Liver (tissue), 9 donors: Measurements from ENCODE around the gene C2CD5. TPM values are rescaled to one million over a fixed set of nuclear protein-coding genes. Genes with fewer than 3 reads are reported as not detected.

Experiments
- DNase-seq: peaks from one replicate; pipeline ENCODE4 v3.0.0-alpha.2; 2017; ENCODE audit warnings: low spot score
- H3K27ac ChIP-seq, 2 donors: one replicate each; pipeline ENCODE4 v1.7.0; 2013; ENCODE audit warnings: inconsistent platforms in 2 of 2, low read length in 2 of 2, control low read depth in 1 of 2, low read depth in 1 of 2, mild to moderate bottlenecking in 1 of 2
- H3K27me3 ChIP-seq, 4 donors: one replicate each; pipeline versions ENCODE4 v1.6.1 to v1.7.0; 2013; ENCODE audit warnings: low read length in 3 of 4, inconsistent platforms in 1 of 4, mild to moderate bottlenecking in 1 of 4, moderate library complexity in 1 of 4; ENCODE audit not compliant: control insufficient read depth in 4 of 4, insufficient read depth in 4 of 4
- H3K36me3 ChIP-seq, 4 donors: one replicate each; pipeline versions ENCODE4 v1.6.1 to v1.7.0; 2013; ENCODE audit warnings: low read length in 3 of 4, mild to moderate bottlenecking in 3 of 4, low read depth in 1 of 4, moderate library complexity in 1 of 4; ENCODE audit not compliant: control insufficient read depth in 4 of 4, insufficient read depth in 3 of 4
- H3K4me1 ChIP-seq, 4 donors: one replicate each; pipeline versions ENCODE4 v1.6.1 to v1.7.0; 2013; ENCODE audit warnings: low read length in 3 of 4, mild to moderate bottlenecking in 3 of 4, moderate library complexity in 1 of 4; ENCODE audit not compliant: control insufficient read depth in 4 of 4, insufficient read depth in 4 of 4
- H3K4me3 ChIP-seq, 3 donors: one replicate each; pipeline versions ENCODE4 v1.6.1 to v1.7.0; 2013; ENCODE audit warnings: low read length in 3 of 3, control low read depth in 1 of 3, low read depth in 1 of 3, mild to moderate bottlenecking in 1 of 3
- H3K9ac ChIP-seq, 2 donors: one replicate each; pipeline ENCODE4 v1.7.0; 2013; ENCODE audit warnings: low read length in 2 of 2, mild to moderate bottlenecking in 2 of 2, moderate library complexity in 2 of 2, control low read depth in 1 of 2, low read depth in 1 of 2
- H3K9me3 ChIP-seq, 4 donors: one replicate each; pipeline versions ENCODE4 v1.6.1 to v1.7.0; 2013; ENCODE audit warnings: low read length in 3 of 4; ENCODE audit not compliant: control insufficient read depth in 4 of 4
- ATF3 ChIP-seq: IDR thresholded peaks from 2 replicates; pipeline ENCODE4 v1.6.1; 2016; ENCODE audit warnings: antibody characterized with exemption
- CTCF ChIP-seq: fragments of 150-350 bp; IDR thresholded peaks from 2 replicates; pipeline ENCODE4 v1.5.1; 2017; ENCODE audit warnings: improper control_type of control experiment, low read depth, low read length; ENCODE audit not compliant: missing input control
- EGR1 ChIP-seq, 2 donors: IDR thresholded peaks; 2 replicates each; pipeline ENCODE4 v1.6.1; 2016 to 2018; ENCODE audit warnings: antibody characterized with exemption in 2 of 2, low read depth in 2 of 2
- FOXA1 ChIP-seq: IDR thresholded peaks from 2 replicates; pipeline ENCODE4 v1.6.1; 2016; ENCODE audit warnings: antibody characterized with exemption
- FOXA2 ChIP-seq: IDR thresholded peaks from 2 replicates; pipeline ENCODE4 v1.6.1; 2016; ENCODE audit warnings: antibody characterized with exemption
- GABPA ChIP-seq, 2 donors: IDR thresholded peaks in 1 of 2; conservative IDR thresholded peaks in 1 of 2; 2 replicates each; pipeline ENCODE4 v1.6.1; 2016; ENCODE audit warnings: antibody characterized with exemption in 2 of 2, mild to moderate bottlenecking in 1 of 2, moderate library complexity in 1 of 2
- HNF4A ChIP-seq, 2 donors: conservative IDR thresholded peaks; 2 replicates each; pipeline ENCODE4 v1.6.1; 2016; ENCODE audit warnings: antibody characterized with exemption in 2 of 2, mild to moderate bottlenecking in 2 of 2
- HNF4G ChIP-seq: IDR thresholded peaks from 2 replicates; pipeline ENCODE4 v1.6.1; 2016; ENCODE audit warnings: antibody characterized with exemption
- JUND ChIP-seq, 2 donors: IDR thresholded peaks; 2 replicates each; pipeline ENCODE4 v1.6.1; 2016; ENCODE audit warnings: antibody characterized with exemption in 2 of 2
- MAX ChIP-seq: IDR thresholded peaks from 2 replicates; pipeline ENCODE4 v1.6.1; 2016; ENCODE audit warnings: antibody characterized with exemption
- NR2F2 ChIP-seq: IDR thresholded peaks from 2 replicates; pipeline ENCODE4 v1.6.1; 2016; ENCODE audit warnings: antibody characterized with exemption
- REST ChIP-seq: IDR thresholded peaks from 2 replicates; pipeline ENCODE4 v1.6.1; 2016; ENCODE audit warnings: antibody characterized with exemption, mild to moderate bottlenecking
- RXRA ChIP-seq, 2 donors: IDR thresholded peaks; 2 replicates each; pipeline ENCODE4 v1.6.1; 2017 to 2018; ENCODE audit warnings: antibody characterized with exemption in 2 of 2, mild to moderate bottlenecking in 1 of 2
- TAF1 ChIP-seq: conservative IDR thresholded peaks from 2 replicates; pipeline ENCODE4 v1.6.1; 2016; ENCODE audit warnings: antibody characterized with exemption, mild to moderate bottlenecking
- YY1 ChIP-seq: IDR thresholded peaks from 2 replicates; pipeline ENCODE4 v1.6.1; 2016; ENCODE audit warnings: antibody characterized with exemption, mild to moderate bottlenecking
- ZBTB33 ChIP-seq: IDR thresholded peaks from 2 replicates; pipeline ENCODE4 v1.6.1; 2016; ENCODE audit warnings: antibody characterized with exemption
- WGBS: extraction: QIAGEN DNeasy Blood & Tissue Kit; methylation state at CpG from one replicate; pipeline ENCODE4 v1.1.7; 2013; 5-methylcytosine and 5-hydroxymethylcytosine counted together
- polyA plus RNA-seq, 2 donors: library from polyadenylated mRNA; stranded (reverse) in 1 of 2; unstranded in 1 of 2; fragments of 200-250 nt in 1 of 2; fragments of >200 nt in 1 of 2; fragmentation: Nextera tagmentation in 1 of 2; extraction: Ambion mirVana in 1 of 2; gene quantifications; one replicate each; pipeline versions ENCODE4 v1.2.1 to v1.2.3, GENCODE V29; 2013 to 2015
- total RNA-seq, 2 donors: library from RNA; depleted of rRNA; stranded (reverse); fragments of >200 nt; gene quantifications; one replicate each; pipeline ENCODE4 v1.2.3, GENCODE V29; 2014
- donor health status: healthy.
- donor health status: healthy.
- donor health status: healthy.
- donor health status: healthy.
- donor health status: healthy.

C2CD5 gene
- total and polyA plus RNA-seq, 4 donors, result 5.8 to 25.0 (median 13.2) TPM

- Histone ChIP-seq H3K9ac (no peak overlapping the region), H3K9me3 (no peaks in the 10 kb centered on the region), H3K4me3 (no peak overlapping the region), H3K27ac (no peak overlapping the region), H3K36me3 (peaks cover 0 to 3% (median 2%) of the 10 kb centered on the region in 4 donors), H3K27me3 (no peaks in the 10 kb centered on the region), H3K4me1 (no peaks in the 10 kb centered on the region)
- TF ChIP-seq YY1 (no peak), HNF4G (no peak), ZBTB33 (no peak)
- WGBS, result 86% methylated on average over 6 of the region's 6 CpGs
- DNase-seq, result no peak
Observed at GRCh38 chr12:22458298-22458937, 85.9 kb downstream of the C2CD5 start.

- 90% methylated on average over 4 of the region's 4 CpGs for WGBS
- H3K9me3 ChIP-seq, result no peaks in the 10 kb centered on the region
- no peak overlapping the region for H3K9ac ChIP-seq
- no peaks in the 10 kb centered on the region for H3K27me3 ChIP-seq
- H3K4me1 ChIP-seq, result no peaks in the 10 kb centered on the region
- no peak overlapping the region for H3K27ac ChIP-seq
- TF ChIP-seq HNF4A (conservative IDR thresholded peaks at IDR 0.05), result no peak
- no peak for TF ChIP-seq NR2F2
- no peak for TF ChIP-seq ATF3
- TF ChIP-seq FOXA1, result no peak
- no peak for TF ChIP-seq RXRA (IDR thresholded peaks at IDR 0.05)
- TF ChIP-seq HNF4G, result no peak
- TF ChIP-seq EGR1 (IDR thresholded peaks at IDR 0.05; ENCODE audit: low read depth in 2 of 2), result no peak
- no peak for TF ChIP-seq JUND (IDR thresholded peaks at IDR 0.05)
- no peak for TF ChIP-seq YY1
- no peak for TF ChIP-seq FOXA2
- TF ChIP-seq GABPA (IDR thresholded peaks at IDR 0.05 in 1 of 2, conservative IDR thresholded peaks at IDR 0.05 in 1 of 2), result no peak
- no peak for TF ChIP-seq MAX
- no peak for TF ChIP-seq CTCF
- no peak for TF ChIP-seq REST
- TF ChIP-seq TAF1, result no peak
- H3K36me3 ChIP-seq, result peaks cover 0 to 4% (median 2%) of the 10 kb centered on the region in 4 donors
- no peak for DNase-seq
- no peak overlapping the region for H3K4me3 ChIP-seq
Observed at GRCh38 chr12:22457085-22457484, 87.3 kb downstream of the C2CD5 start.
